Measurements from ENCODE around the gene ZNF300.

DNA sequence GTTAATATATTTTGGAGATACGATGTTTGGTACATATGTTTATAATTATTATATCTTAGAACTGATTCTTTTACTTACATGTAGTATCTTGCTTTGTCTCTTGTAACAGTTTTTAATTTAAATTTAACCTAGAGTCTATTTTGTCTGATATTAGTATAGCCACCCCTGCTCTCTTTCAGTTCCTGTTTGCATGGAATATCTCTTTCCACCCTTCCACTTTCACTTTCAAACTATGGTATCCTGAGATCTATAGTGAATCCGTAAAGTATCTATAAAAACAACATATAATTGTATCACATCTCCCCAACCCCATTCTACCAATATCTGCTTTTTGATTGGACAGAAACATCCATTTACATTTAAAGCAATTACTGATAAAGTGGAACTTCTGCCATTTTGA, 51.2 kb downstream of the ZNF300 start:
- TF ChIP-seq, protein P1, sequence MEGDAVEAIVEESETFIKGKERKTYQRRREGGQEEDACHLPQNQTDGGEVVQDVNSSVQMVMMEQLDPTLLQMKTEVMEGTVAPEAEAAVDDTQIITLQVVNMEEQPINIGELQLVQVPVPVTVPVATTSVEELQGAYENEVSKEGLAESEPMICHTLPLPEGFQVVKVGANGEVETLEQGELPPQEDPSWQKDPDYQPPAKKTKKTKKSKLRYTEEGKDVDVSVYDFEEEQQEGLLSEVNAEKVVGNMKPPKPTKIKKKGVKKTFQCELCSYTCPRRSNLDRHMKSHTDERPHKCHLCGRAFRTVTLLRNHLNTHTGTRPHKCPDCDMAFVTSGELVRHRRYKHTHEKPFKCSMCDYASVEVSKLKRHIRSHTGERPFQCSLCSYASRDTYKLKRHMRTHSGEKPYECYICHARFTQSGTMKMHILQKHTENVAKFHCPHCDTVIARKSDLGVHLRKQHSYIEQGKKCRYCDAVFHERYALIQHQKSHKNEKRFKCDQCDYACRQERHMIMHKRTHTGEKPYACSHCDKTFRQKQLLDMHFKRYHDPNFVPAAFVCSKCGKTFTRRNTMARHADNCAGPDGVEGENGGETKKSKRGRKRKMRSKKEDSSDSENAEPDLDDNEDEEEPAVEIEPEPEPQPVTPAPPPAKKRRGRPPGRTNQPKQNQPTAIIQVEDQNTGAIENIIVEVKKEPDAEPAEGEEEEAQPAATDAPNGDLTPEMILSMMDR (IDR thresholded peaks at IDR 0.05; ENCODE audit: low read depth, low read length): no peak
- no peak for TF ChIP-seq POLR2A (IDR thresholded peaks at IDR 0.05; ENCODE audit: extremely low read depth, insufficient read length)
- TF ChIP-seq, protein P2, sequence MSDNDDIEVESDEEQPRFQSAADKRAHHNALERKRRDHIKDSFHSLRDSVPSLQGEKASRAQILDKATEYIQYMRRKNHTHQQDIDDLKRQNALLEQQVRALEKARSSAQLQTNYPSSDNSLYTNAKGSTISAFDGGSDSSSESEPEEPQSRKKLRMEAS (IDR thresholded peaks at IDR 0.05; ENCODE audit: low read depth, low read length): no peak
- no peak for TF ChIP-seq MYC (IDR thresholded peaks at IDR 0.05; ENCODE audit: low read depth, low read length)
